Pancreas (tissue), 10 donors: Measurements from ENCODE around the gene RIPOR2. TPM values are rescaled to one million over a fixed set of nuclear protein-coding genes. Genes with fewer than 3 reads are reported as not detected.
"Not testable (repeated sequence)": the region's sequence is repeated elsewhere in the genome, so short reads cannot be mapped to it uniquely, and the experiment has no call there.

Source experiments
- ATAC-seq, 4 donors: fragments of 200-7000 bp; cut with Tn5 transposase; one replicate each; pipeline versions ENCODE4 v1.8.0 to v1.9.1; 2020; ENCODE audit warnings: mild to moderate bottlenecking in 4 of 4, moderate library complexity in 4 of 4
- DNase-seq, 6 donors: peaks; one replicate each; pipeline ENCODE4 v3.0.0-alpha.2; 2020
- FAIRE-seq: peaks from 2 replicates; lab custom pipeline; 2012; peaks lifted over from hg19 to GRCh38; lab: Jason Lieb, UNC
- H3K27ac ChIP-seq, 4 donors: fragments of 200-600 bp; sonication (generic); 1 replicate in 3 of 4; 2 replicates in 1 of 4; pipeline versions ENCODE4 v1.5.0 to v1.8.0; 2020
- H3K27me3 ChIP-seq, 4 donors: fragments of 200-600 bp; one replicate each; pipeline ENCODE4 v1.8.0; 2021
- H3K36me3 ChIP-seq, 3 donors: fragments of 200-600 bp; sonication (generic) in 1 of 3; one replicate each; pipeline versions ENCODE4 v1.5.0 to v1.8.0; 2020 to 2021
- H3K4me1 ChIP-seq, 3 donors: fragments of 200-600 bp; one replicate each; pipeline ENCODE4 v1.8.0; 2021
- H3K4me3 ChIP-seq, 4 donors: fragments of 200-600 bp; sonication (generic) in 2 of 4; one replicate each; pipeline versions ENCODE4 v1.5.0 to v1.8.0; 2020 to 2021
- H3K9me3 ChIP-seq, 4 donors: fragments of 200-600 bp; one replicate each; pipeline ENCODE4 v1.8.0; 2021
- WGBS, 2 donors: extraction: QIAGEN DNeasy Blood & Tissue Kit; methylation state at CpG; one replicate each; pipeline ENCODE4 v1.1.7; 2013; 5-methylcytosine and 5-hydroxymethylcytosine counted together
- intact Hi-C, 3 donors: fragments of 100-400 bp; cut with DNase I; formaldehyde crosslinking; loops; one replicate each; pipeline versions ENCODE4 v1.11.1 to v1.14.2; 2022
- polyA plus RNA-seq, 2 donors: library from polyadenylated mRNA; stranded (reverse); fragments of 200-250 nt; gene quantifications; one replicate each; pipeline ENCODE4 v1.2.3, GENCODE V29; 2013
- total RNA-seq, 6 donors: library from RNA; stranded (reverse); fragmentation: NEBNext Ultra II Directional in 4 of 6; extraction: Animal tissue kit (Norgen Biotek cat#: 25700) in 4 of 6; gene quantifications; one replicate each; pipeline versions ENCODE4 v1.2.1 to v1.2.4, GENCODE V29; 2021 to 2023
- TF ChIP-seq, protein P1 (sequence below), 4 donors: fragments of 200-600 bp; sonication (generic) in 3 of 4; IDR thresholded peaks; one replicate each; pipeline versions ENCODE4 v1.5.0 to v1.8.0; 2021; ENCODE audit warnings: antibody characterized with exemption in 4 of 4
- donor health status: healthy with polysubstance abuse.
- donor health status: DM: no; HTN: no; CAD: no; lungs with moderate emphysema.
- donor health status: DM: no; HTN: no; CAD: no.
- donor health status: control.
- donor health status: control.
- donor health status: Bipolar disorder and iron deficiency.
- donor health status: DM: yes; HTN: yes; CAD: no.
- donor health status: DM: no; HTN: no; CAD: no.
- donor health status: DM: no; HTN: no; CAD: no.
- donor health status: DM: yes; HTN: yes; CAD: no.

RIPOR2 gene
- total and polyA plus RNA-seq, 8 donors = 0.28 to 3.7 (median 1.00) TPM

DNA sequence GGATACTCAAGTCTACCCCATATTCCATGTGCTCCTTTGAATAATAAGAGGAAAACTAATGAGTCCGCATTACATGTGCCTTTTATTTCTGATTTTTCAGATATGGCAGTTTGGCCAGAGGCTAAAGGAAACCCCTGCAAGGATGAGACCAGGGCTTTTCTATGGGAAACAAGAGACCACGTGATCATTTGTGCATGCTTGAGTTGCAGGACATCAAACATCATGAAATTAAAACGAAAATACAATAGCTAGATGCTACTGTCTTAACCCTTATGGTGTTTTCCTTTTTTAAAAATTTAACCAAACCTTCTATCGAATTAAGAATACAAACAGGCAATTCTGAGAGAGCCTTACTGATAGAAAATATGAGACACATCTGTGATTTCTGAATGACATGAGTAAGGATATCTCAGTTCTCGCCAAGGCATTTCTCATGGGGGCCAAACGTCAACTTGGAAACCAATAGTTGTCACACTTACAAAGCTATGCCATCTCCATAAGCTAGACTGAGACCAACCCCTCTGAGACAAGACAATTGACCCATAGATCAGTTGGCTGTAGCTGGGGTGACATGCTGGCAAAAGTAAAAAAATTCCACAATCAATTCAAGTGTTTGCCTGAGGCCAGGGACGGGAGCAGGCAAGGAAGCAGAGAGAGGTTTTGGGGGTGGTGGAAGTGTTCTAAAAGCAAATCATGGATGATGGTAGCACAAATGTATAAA lies 52.8 kb downstream of the RIPOR2 start:
- Histone ChIP-seq H3K36me3 (no peaks in the 10 kb centered on the region), H3K27me3 (no peaks in the 10 kb centered on the region), H3K27ac (no peak overlapping the region), H3K4me3 (no peak overlapping the region), H3K4me1 (no peaks in the 10 kb centered on the region), H3K9me3 (no peaks in the 10 kb centered on the region)
- no peak for ATAC-seq
- intact Hi-C loops = no loop called here
- FAIRE-seq = no peak
- TF ChIP-seq, protein P1, sequence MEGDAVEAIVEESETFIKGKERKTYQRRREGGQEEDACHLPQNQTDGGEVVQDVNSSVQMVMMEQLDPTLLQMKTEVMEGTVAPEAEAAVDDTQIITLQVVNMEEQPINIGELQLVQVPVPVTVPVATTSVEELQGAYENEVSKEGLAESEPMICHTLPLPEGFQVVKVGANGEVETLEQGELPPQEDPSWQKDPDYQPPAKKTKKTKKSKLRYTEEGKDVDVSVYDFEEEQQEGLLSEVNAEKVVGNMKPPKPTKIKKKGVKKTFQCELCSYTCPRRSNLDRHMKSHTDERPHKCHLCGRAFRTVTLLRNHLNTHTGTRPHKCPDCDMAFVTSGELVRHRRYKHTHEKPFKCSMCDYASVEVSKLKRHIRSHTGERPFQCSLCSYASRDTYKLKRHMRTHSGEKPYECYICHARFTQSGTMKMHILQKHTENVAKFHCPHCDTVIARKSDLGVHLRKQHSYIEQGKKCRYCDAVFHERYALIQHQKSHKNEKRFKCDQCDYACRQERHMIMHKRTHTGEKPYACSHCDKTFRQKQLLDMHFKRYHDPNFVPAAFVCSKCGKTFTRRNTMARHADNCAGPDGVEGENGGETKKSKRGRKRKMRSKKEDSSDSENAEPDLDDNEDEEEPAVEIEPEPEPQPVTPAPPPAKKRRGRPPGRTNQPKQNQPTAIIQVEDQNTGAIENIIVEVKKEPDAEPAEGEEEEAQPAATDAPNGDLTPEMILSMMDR (IDR thresholded peaks at IDR 0.05) = no peak
- no peak for DNase-seq
- 86 to 89% methylated on average over 7 of the region's 7 CpGs for WGBS, 2 donors

DNA sequence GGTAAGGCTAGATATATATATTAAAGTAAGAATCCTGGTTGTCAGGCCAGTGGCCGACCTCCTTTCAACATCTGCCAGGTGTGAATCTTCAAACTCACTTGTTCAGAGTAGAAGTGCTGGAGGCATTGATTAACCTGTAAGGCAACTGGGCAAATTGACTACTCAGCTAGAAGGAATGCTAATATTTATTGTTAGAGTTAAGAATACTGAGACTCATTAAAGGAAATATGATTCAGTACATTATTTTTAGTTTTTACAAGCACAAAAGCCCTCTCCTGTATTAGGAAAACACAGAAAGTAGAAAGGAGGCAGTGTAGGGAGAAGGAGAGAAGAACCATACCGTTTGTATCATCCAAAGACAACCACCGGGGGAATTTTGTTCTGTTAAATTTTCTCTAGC lies 53.5 kb downstream of the RIPOR2 start:
- ATAC-seq (no peak), DNase-seq (no peak), FAIRE-seq (no peak)
- Histone ChIP-seq H3K27me3 (no peaks in the 10 kb centered on the region), H3K9me3 (no peaks in the 10 kb centered on the region), H3K27ac (no peak overlapping the region), H3K4me3 (no peak overlapping the region), H3K36me3 (no peaks in the 10 kb centered on the region), H3K4me1 (no peaks in the 10 kb centered on the region)
- 78 to 80% methylated on average over 3 of the region's 3 CpGs for WGBS, 2 donors
- TF ChIP-seq, protein P1 (IDR thresholded peaks at IDR 0.05) = no peak
- intact Hi-C loops = no loop called here

DNA sequence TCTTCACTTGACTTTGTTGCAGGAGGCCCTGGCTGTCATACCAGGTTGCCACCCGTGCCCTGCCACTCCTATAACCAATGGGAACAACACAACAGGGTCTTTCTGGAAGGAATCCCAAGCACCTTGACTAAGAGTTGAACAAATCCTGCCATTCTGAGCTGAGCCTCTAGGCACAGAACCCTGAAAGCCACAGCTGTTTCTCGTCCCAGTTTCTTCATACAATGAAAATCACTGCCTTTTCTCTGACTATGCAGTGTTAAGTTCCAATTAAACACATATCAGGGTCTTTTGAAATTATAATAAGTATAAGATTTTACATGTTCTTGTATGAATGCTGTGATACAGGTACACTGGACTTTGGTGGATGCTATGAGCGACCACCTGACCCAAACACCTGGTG lies 54.4 kb downstream of the RIPOR2 start:
- intact Hi-C loops = no loop called here
- ATAC-seq = no peak
- FAIRE-seq = no peak
- H3K27me3 ChIP-seq = no peaks in the 10 kb centered on the region
- no peak for DNase-seq
- no peak overlapping the region for H3K27ac ChIP-seq
- no peaks in the 10 kb centered on the region for H3K9me3 ChIP-seq
- H3K4me3 ChIP-seq = no peak overlapping the region
- no peaks in the 10 kb centered on the region for H3K36me3 ChIP-seq
- no peaks in the 10 kb centered on the region for H3K4me1 ChIP-seq
- TF ChIP-seq, protein P1 (IDR thresholded peaks at IDR 0.05) = no peak
- WGBS, 2 donors = 80 to 88% methylated on average over 3 of the region's 3 CpGs

DNA sequence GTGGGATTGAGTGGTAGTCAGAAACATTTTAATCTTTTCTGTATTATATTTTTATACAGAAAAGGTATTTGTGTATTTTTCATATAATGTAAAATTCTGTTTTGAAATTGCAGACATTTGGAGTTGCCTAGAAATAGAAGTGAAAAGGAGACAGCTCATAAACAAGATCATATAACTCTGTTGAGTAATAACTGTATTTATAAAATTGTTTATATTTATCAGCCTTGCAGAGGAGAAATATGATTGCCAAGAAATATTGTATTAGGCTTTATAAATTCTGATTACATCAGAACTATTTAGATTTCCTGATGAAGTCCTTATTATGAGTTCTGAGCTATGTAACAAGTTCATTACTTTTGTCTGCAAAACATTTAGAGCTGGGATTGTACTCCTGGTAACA lies 55.3 kb downstream of the RIPOR2 start:
- no peak for ATAC-seq
- no peak for FAIRE-seq
- TF ChIP-seq, protein P1 (IDR thresholded peaks at IDR 0.05) = no peak
- intact Hi-C loops = no loop called here
- no peaks in the 10 kb centered on the region for H3K9me3 ChIP-seq
- H3K27me3 ChIP-seq = no peaks in the 10 kb centered on the region
- no peak overlapping the region for H3K27ac ChIP-seq
- H3K4me3 ChIP-seq = no peak overlapping the region
- no peaks in the 10 kb centered on the region for H3K36me3 ChIP-seq
- DNase-seq = no peak
- no peaks in the 10 kb centered on the region for H3K4me1 ChIP-seq

DNA sequence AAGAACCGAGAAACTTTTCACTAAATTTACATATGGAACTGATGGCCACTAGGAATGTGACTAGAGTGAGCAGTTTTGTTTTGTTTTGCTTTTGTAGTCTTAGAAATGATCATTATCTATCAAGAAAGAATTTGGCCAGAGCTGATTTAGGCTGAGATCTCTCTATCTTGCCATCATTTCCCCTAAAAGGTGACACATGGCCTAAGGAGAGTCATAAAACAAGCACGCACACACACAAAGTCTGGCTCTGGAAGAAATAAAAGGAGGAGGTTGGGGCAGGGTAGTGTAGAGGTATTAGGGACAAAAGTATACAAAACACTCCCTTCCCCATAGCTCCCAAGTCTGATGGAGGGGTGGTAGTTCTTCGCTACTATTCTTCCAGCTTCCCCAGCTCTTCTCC lies 56.4 kb downstream of the RIPOR2 start:
- no peak for FAIRE-seq
- TF ChIP-seq, protein P1 (IDR thresholded peaks at IDR 0.05) = no peak

DNA sequence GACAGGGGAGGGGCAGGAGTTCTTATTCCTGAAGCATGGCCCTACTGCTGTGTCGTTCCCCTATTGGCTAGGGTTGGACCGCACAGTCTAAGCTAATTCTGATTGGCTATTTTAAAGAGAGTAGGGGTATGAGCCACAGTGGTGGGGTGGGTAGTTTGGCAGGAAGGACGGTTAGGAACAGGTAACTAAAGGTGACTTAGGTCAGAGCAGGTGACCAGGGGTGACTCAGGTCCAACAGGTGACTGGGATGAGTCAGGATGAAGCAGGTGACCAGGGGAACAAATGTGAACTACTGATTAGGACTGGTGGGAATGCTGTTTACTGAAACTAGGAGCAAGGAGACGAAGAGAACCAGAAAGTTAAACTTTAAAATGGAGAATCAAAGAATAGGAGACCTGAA lies 58.0 kb downstream of the RIPOR2 start:
- H3K9me3 ChIP-seq, ATAC-seq, H3K36me3 ChIP-seq, H3K4me1 ChIP-seq, FAIRE-seq, H3K4me3 ChIP-seq, intact Hi-C loops, H3K27ac ChIP-seq, H3K27me3 ChIP-seq, DNase-seq: not testable (repeated sequence)
- WGBS, 2 donors = 66 to 76% methylated on average over 4 of the region's 4 CpGs

More for the DNA sequence above, 56.4 kb downstream of the RIPOR2 start:
- ATAC-seq (no peak), DNase-seq (no peak)
- WGBS, 2 donors = 90 to 94% methylated on average over 3 of the region's 3 CpGs
- no peaks in the 10 kb centered on the region for H3K4me1 ChIP-seq
- H3K27me3 ChIP-seq = no peaks in the 10 kb centered on the region
- intact Hi-C loops = no loop called here
- H3K4me3 ChIP-seq = no peak overlapping the region
- no peaks in the 10 kb centered on the region for H3K9me3 ChIP-seq
- no peaks in the 10 kb centered on the region for H3K36me3 ChIP-seq
- no peak overlapping the region for H3K27ac ChIP-seq
